ENCODE results near the gene HMGN5.

Gene HMGN5, protein sequence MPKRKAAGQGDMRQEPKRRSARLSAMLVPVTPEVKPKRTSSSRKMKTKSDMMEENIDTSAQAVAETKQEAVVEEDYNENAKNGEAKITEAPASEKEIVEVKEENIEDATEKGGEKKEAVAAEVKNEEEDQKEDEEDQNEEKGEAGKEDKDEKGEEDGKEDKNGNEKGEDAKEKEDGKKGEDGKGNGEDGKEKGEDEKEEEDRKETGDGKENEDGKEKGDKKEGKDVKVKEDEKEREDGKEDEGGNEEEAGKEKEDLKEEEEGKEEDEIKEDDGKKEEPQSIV

GRCh38 chrX:81201671-81202455 lies at the start of gene HMGN5, which contains the start of gene SH3BGRL:
Gene HMGN5 (minus strand): TSS chrX:81201913. CDS start chrX:81121549, 80,364 bp downstream.
Gene SH3BGRL (plus strand): TSS chrX:81202102. CDS start chrX:81202201, 99 bp downstream.
- peak; percentile 91 for DNase-seq (ENCODE audit: low read depth, low spot score)

DNA sequence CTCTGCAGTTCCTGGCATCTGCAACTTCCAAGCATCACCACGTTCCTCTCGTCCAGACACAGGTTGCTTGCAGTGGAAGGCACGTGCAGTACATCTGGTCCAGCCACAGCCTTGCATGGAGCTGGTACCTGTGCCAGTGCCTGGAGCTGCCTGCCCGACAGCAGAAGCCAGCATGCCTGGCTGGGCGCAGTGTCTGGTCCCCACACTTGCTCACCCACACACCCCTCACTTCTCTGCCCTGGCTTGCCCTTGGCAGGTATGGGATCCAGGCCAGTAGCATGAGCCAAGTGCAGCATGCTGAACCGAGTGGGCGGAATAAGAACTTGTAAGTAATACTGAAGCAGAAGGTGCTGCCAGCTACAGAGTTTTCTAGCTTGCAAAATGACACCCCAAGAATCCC lies 40.0 kb upstream of the HMGN5 start:
- no peak for DNase-seq (ENCODE audit: low read depth, low spot score)

DNA sequence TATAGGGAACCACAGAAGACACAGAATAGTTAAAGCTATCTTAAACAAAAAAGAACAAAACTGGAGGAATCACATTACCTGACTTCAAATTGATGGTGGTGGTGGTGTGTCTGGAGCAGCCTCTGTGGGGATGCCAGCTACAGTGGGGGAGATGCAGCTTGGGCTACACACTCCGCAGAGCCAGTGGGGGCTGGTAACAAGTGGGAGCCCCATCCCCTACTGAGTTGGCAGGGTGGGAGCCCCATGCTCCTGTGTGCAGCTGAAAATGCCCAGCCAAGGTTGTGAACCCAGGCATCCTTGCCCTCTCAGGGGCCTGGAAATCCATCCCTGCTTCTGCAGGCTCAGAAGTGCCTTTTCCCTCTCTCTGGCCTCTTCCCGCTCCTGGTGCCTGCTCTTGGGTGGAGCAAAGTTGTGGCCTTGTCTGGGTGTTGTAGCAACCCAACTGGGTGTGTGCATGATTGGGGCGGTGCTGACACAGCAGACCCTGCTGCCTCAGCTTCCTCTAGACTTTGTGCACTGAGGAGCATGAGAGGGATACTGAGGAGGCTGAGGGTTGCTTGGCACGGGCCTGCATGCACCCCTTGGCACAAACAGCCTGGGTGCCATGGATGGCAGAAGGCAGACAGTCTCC lies 39.1 kb upstream of the HMGN5 start:
- no peak for DNase-seq (ENCODE audit: low read depth, low spot score)

GRCh38 chrX:81238166-81238565 lies 36.5 kb upstream of the HMGN5 start:
- no peak for DNase-seq (ENCODE audit: low read depth, low spot score)

GRCh38 chrX:81237516-81237915 lies 35.8 kb upstream of the HMGN5 start:
- DNase-seq (ENCODE audit: low read depth, low spot score): no peak

DNA sequence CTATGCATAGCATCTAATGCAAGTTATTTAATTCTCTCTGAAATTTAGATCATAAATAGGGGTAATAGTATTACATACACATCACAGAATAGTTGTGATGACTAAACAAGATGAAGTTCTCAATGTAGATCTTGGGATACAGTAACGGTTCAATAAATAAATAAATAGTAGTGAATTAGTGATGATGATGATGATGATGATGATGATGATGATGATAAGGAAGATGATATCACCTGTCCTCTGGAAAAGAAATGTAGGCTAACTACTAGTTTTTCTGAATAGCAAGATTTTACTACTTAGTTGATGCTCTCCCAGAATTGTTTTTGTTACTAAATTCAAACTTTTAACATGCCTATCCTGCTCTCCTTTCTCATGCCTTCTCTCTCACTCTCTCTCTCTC lies 30.5 kb upstream of the HMGN5 start:
- DNase-seq (ENCODE audit: low read depth, low spot score): no peak

- no peak for DNase-seq (ENCODE audit: low read depth, low spot score)
These were observed 29.8 kb upstream of the HMGN5 start for GRCh38 chrX:81231476-81231875.

GRCh38 chrX:81229901-81230300 lies 28.2 kb upstream of the HMGN5 start:
- no peak for DNase-seq (ENCODE audit: low read depth, low spot score)

- DNase-seq (ENCODE audit: low read depth, low spot score): no peak
These were observed 27.5 kb upstream of the HMGN5 start for GRCh38 chrX:81229229-81229628.

GRCh38 chrX:81215685-81216084 lies 14.0 kb upstream of the HMGN5 start:
- DNase-seq (ENCODE audit: low read depth, low spot score): no peak

- DNase-seq (ENCODE audit: low read depth, low spot score): no peak
These were observed 7.2 kb upstream of the HMGN5 start for GRCh38 chrX:81208916-81209315.

GRCh38 chrX:81206476-81206875 lies 4.8 kb upstream of the HMGN5 start:
- DNase-seq (ENCODE audit: low read depth, low spot score): no peak

DNA sequence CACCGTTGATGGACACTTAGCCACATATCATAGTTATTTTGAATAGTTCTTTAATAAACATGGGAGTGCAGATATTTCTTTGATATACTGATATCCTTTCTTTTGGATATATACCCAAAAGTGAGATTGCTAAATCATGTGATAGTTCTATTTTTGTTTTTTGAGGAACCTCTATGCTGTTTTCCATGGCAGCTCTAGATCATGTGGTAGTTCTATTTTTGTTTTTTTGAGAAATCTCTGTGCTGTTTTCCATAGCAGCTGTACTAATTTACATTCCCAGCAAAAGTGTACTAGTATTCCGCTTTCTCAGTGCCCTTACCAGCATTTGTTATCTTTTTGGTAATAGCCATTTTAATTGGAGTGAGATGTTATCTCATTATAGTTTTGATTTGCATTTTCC lies 3.8 kb upstream of the HMGN5 start:
- no peak for DNase-seq (ENCODE audit: low read depth, low spot score)

GRCh38 chrX:81202943-81203342 lies 1.2 kb upstream of the HMGN5 start:
- peak; percentile 2 for DNase-seq (ENCODE audit: low read depth, low spot score)

GRCh38 chrX:81202456-81202819 lies 725 bp upstream of the HMGN5 start:
- peak; percentile 17 for DNase-seq (ENCODE audit: low read depth, low spot score)

DNA sequence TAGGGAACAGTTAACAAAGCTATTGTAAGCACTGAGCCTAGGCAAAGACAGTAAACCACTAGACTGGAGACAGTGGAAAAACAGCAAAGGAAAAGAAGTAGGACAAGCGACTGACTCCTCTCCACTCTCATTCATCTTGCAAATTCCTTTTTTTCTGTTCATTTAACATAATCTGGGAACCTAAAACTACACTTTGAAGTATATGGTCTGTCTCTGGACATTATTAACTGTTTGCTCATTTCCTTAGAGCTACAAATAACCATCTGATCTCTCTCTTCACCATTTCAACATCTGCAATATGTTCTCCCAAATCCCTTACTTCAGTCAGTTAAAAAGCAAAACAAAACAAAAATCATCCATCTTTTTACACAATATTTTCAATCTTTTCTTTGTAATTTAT lies 642 bp downstream of the HMGN5 start:
- DNase-seq (ENCODE audit: low read depth, low spot score): no peak

DNA sequence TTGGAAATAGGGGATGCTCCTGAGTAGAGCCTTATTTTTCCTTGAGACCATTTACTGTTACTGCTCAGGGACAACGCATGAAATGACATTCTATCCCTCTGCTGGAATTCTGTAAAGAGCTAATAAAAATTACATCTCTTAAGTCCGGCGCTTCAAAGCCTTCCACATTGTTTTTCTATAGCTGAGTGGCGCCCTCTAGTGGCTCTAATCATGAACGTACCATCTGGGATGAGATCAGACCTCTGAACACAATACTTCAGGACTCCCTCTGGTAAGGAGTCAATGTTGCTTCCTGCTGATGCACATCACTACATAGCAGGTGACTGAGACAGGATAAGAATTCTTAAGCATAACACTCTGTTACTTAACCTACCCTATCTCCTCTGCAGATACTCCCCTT lies 6.0 kb downstream of the HMGN5 start:
- DNase-seq (ENCODE audit: low read depth, low spot score): peak; percentile 33

- no peak for DNase-seq (ENCODE audit: low read depth, low spot score)
These were observed 6.5 kb downstream of the HMGN5 start for GRCh38 chrX:81195259-81195658.

DNA sequence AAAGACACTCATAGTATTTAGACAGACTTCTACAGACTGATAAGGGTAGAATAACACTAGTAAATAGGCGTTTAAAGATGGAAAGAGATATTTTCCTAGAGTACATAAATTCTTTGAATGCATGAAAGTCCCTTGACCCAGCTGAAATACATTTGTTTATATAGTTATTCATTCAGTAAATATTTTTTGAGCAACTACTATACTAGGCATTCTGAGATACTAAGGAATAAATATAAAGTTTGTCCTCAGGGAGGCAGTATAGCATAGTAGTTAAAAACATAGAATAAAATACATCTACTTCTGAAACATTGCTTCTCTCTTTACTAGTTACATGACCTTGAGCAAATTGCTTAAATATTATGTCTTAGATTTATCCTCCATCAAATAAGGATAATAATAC lies 27.4 kb downstream of the HMGN5 start:
- DNase-seq (ENCODE audit: low read depth, low spot score): peak; percentile 26

DNA sequence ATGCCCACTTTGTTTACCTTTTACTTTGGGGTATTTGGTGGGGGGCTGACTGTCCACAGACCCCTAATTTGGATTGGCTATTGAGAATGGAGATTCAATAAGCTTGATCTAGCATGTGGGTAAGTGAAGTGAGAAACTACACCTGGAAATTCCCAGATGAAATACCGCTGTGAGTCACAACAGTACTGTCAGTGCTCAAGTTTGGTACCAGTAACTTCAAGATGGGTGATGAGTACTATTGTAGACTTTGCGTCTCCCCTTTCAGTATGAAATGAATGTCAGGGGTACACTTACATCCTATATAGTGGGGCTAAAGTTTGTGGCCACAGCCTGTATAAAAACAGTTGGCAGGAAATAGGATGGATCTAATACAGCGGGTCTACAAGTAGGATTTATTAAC lies 33.3 kb downstream of the HMGN5 start:
- no peak for DNase-seq (ENCODE audit: low read depth, low spot score)

- peak; percentile 94 for DNase-seq (ENCODE audit: low read depth, low spot score)
These were observed 80.0 kb downstream of the HMGN5 start for GRCh38 chrX:81121513-81122363.

DNA sequence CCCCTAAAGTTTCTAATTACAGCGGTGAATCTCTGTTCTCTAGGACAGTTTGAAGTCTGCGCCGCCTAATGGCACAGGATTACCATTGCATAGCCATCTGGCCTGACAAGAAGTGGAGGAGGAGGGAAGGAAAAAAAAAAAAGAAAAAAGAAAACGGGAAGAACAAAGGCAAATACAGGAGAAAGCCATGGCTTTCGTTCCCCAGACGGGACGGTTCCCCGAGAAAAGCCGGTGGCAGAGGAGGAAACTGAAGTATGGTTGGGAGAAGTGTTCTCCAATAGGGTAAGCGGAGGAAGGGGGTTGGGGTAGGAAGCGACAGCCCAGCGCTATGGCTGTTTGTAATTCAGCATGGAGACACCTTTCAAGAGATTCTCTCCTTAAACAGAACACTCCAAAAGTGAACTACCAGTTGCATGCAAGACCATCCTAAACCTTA lies 80.8 kb downstream of the HMGN5 start:
- DNase-seq (ENCODE audit: low read depth, low spot score): peak; percentile 65
